Measurements from ENCODE around the gene ZNF568. TPM values are rescaled to one million over a fixed set of nuclear protein-coding genes. Genes with fewer than 3 reads are reported as not detected.

Gene ZNF568
- total RNA-seq, 2 experiments from 2014 or later: 6.5 to 8.4 TPM

DNA sequence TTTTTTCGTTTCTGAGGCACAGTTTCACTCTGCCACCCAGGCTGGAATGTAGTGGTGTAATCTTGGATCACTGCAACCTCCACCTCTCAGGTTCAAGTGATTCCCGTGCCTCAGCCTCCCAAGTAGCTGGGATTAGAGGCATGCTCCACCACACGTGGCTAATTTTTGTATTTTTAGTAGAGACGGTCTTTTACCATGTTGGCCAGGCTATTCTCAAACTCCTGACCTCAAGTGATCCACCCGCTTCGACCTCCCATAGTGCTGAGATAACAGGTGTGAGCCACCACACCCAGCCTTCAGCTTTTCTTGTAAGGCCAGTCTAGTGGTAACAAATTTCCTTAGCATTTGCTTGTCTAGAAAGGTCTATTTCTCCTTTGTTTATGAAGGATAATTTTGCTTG is 46.2 kb downstream of the ZNF568 start:
- no peak overlapping the region for H3K4me3 Mint-ChIP-seq
- peaks cover 33% of the 10 kb centered on the region for H3K36me3 Mint-ChIP-seq (ENCODE audit: low read depth)
- H3K27me3 Mint-ChIP-seq: no peaks in the 10 kb centered on the region
- H3K9me3 Mint-ChIP-seq (ENCODE audit: low read depth): peaks cover 38% of the 10 kb centered on the region
- ChIA-PET CTCF (no interaction called here), POLR2A (no interaction called here)
- no peak for DNase-seq
- intact Hi-C loops (cut with DNase I, micrococcal nuclease): no loop called here
- ATAC-seq: no peak
- no peak overlapping the region for H3K27ac Mint-ChIP-seq
- H3K4me1 Mint-ChIP-seq: no peaks in the 10 kb centered on the region

DNA sequence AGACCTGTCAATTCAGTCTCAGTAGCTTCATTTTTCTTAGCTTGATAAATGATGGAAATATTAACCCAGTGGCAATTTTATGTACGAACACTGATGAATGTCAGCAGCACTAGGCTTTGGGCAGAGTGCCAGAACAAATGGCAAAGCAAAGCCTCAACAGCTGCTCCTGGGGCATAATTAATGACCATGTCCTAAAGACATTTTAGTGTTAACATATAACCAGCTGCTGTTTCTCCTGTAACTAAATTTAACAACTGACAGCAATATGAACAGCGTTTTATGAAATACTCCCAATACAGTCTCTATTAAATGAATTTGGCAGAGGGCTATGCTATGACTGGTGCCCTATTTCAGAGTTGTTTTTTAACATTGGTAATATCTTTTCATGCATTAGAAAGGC is 47.1 kb downstream of the ZNF568 start:
- H3K9me3 Mint-ChIP-seq (ENCODE audit: low read depth): peaks cover 37% of the 10 kb centered on the region
- no peak for DNase-seq
- no peaks in the 10 kb centered on the region for H3K27me3 Mint-ChIP-seq
- peaks cover 28% of the 10 kb centered on the region for H3K36me3 Mint-ChIP-seq (ENCODE audit: low read depth)
- no peaks in the 10 kb centered on the region for H3K4me1 Mint-ChIP-seq
- no peak overlapping the region for H3K27ac Mint-ChIP-seq
- H3K4me3 Mint-ChIP-seq: no peak overlapping the region
- intact Hi-C loops (cut with DNase I, micrococcal nuclease): no loop called here
- ChIA-PET CTCF (no interaction called here), POLR2A (no interaction called here)
- no peak for ATAC-seq

DNA sequence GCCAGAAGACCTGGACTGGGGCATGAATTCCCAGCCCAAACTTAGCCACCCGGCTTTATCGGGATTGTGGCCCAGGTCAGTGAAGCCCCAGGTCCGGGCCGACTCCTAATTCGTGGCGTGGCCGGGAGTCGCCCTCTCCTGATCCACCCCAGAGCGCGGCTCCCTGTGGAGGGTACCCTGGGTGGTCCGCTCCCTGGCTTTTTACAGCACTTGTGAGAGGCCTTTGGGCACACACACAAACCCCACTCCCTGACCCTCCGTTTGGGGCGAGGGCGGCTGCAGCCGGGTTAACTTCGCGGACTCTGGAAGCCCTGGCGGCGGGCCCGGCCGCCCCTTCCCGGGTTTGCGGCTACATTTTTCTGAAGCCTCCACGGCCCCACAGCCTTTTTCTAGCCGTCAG is 56.4 kb downstream of the ZNF568 start:
- H3K4me3 Mint-ChIP-seq: peak overlapping the region; percentile 81
- intact Hi-C loops (cut with DNase I, micrococcal nuclease): loop anchor here (2.0 to 5.0 kb wide), 4 partner anchors 200 to 720 kb away; partner anchors contain the start of genes ZNF569 (in 2 of the 2), ZNF570 (in 1 of the 2) and ZNF585A (in 1 of the 2)
- H3K27ac Mint-ChIP-seq: no peak overlapping the region
- CTCF ChIA-PET: interaction anchor here (0.5 to 1.1 kb wide), 4 partner anchors 106 to 1978 kb away, joined by 3 to 6 read pairs (median 3); partner anchors contain the start of gene ZNF420
- H3K36me3 Mint-ChIP-seq (ENCODE audit: low read depth): peaks cover 26% of the 10 kb centered on the region
- ATAC-seq: peak; percentile 5
- POLR2A ChIA-PET: interaction anchor here (0.6 kb wide), 1 partner anchor 595 kb away, joined by 5 read pairs; no protein-coding TSS in a partner anchor
- DNase-seq: no peak
- H3K27me3 Mint-ChIP-seq: no peaks in the 10 kb centered on the region
- peaks cover 6% of the 10 kb centered on the region for H3K4me1 Mint-ChIP-seq
- peaks cover 5% of the 10 kb centered on the region for H3K9me3 Mint-ChIP-seq (ENCODE audit: low read depth)

DNA sequence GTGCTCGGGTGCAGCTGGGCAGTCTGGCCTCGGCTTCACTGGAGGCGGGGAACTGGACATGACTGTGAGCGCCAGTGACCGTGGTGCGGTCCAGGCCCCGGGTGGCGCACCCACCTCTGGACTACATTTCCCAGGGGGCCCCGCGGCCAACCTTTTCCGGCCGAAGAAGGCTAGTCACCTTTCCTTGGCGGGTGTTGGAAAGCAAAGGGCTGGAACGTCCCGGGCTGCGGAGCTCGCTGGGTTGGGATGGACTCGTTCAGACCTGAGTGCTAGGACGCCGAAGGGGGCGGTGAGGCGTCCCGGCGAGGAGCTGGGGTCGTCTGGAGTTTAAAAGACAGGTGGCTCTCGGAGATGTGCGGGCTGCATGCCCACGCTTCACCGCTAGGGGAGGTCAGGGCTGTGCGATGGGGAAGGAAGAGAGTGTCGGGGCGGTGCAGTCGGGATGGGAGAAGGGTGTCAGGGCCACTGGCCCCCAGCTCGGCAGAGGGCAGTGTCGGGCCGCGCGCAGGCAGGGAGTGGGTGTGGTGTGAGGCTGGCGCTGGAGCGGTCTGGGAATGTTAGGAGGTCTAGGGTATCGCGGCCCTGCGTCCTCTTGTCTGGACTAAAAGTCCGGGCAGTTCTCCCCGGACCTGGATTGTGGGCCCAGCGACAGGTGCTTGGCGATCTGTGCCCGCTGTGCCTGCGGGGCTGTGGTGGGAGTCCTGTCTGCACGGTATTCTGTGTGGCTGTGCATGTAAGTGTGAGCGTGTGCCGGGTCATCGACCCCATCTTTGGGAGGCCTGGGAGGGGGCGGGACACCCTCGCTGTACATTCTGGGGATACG is 57.1 kb downstream of the ZNF568 start:
- ChIA-PET CTCF (interaction anchor here (0.5 to 1.1 kb wide), 5 partner anchors 105 to 1978 kb away, joined by 3 to 6 read pairs (median 3); partner anchors contain the start of gene ZNF420), POLR2A (interaction anchor here (0.6 kb wide), 1 partner anchor 595 kb away, joined by 5 read pairs; no protein-coding TSS in a partner anchor)
- Mint-ChIP-seq H3K27ac (peak overlapping the region; percentile 92), H3K4me1 (peaks cover 6% of the 10 kb centered on the region), H3K9me3 (ENCODE audit: low read depth) (peaks cover 3% of the 10 kb centered on the region), H3K27me3 (no peaks in the 10 kb centered on the region), H3K36me3 (ENCODE audit: low read depth) (peaks cover 33% of the 10 kb centered on the region), H3K4me3 (peak overlapping the region; percentile 81)
- peak; percentile 98 for ATAC-seq
- intact Hi-C loops (cut with DNase I, micrococcal nuclease): loop anchor here (1.0 to 5.0 kb wide), 20 partner anchors 57 to 806 kb away; partner anchors contain the start of genes ZNF569 (in 2 of the 2), ZFP14 (in 1 of the 2), ZNF345 (in 1 of the 2) and ZNF420 (in 1 of the 2)
- DNase-seq: peak; percentile 92

DNA sequence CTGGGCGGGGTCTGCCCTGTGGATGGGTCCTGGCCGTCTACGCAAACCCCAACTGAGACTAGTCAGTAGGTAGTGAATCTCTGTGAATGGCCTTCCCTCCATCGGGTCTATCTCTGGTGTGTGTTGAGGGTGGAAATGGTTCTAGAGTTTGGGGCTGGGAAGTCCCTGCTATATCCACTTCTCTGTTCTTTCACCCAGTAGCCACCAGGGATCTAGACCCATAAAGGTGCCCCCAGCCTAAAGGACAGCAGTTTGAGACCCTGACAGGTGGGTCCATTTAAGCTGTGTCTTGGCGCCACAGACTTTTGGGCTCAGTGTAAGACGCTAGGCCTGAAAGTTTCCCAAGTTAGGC is 57.7 kb downstream of the ZNF568 start:
- Mint-ChIP-seq H3K27ac (peak overlapping the region; percentile 92), H3K36me3 (ENCODE audit: low read depth) (peaks cover 38% of the 10 kb centered on the region), H3K4me1 (peaks cover 6% of the 10 kb centered on the region), H3K4me3 (peak overlapping the region; percentile 81), H3K9me3 (ENCODE audit: low read depth) (peaks cover 3% of the 10 kb centered on the region), H3K27me3 (no peaks in the 10 kb centered on the region)
- intact Hi-C loops (cut with DNase I, micrococcal nuclease): loop anchor here (1.0 to 5.0 kb wide), 20 partner anchors 58 to 805 kb away; partner anchors contain the start of genes ZNF569 (in 2 of the 2), ZFP14 (in 1 of the 2), ZNF345 (in 1 of the 2) and ZNF420 (in 1 of the 2)
- ChIA-PET POLR2A (no interaction called here), CTCF (interaction anchor here (0.7 kb wide), 1 partner anchor 139 kb away, joined by 3 read pairs; no protein-coding TSS in a partner anchor)
- peak; percentile 3 for DNase-seq
- no peak for ATAC-seq

DNA sequence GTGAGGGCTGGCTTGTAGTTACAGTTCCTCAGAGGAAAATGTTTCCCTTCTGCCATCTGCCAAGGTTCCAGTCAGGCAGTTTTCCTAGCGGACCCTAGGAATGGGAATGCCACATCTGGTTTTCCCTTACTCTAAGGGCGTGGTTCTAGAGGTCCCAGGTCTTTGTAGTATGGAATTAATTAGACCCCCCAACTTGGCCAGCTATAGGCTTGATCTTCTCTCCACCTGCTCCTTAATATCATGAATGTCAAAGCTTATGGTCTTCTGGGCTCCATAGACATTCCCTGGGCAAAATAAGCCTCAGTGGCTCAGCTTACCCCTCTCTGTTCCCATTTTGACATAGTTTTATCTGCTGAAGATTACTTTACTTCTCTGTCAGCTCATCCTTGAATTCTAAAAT is 70.0 kb downstream of the ZNF568 start:
- no peak overlapping the region for H3K27ac Mint-ChIP-seq
- no peak for ATAC-seq
- H3K9me3 Mint-ChIP-seq (ENCODE audit: low read depth): peaks cover 43% of the 10 kb centered on the region
- H3K4me1 Mint-ChIP-seq: no peaks in the 10 kb centered on the region
- H3K36me3 Mint-ChIP-seq (ENCODE audit: low read depth): peaks cover 76% of the 10 kb centered on the region
- intact Hi-C loops (cut with DNase I, micrococcal nuclease): no loop called here
- DNase-seq: no peak
- no peak overlapping the region for H3K4me3 Mint-ChIP-seq
- POLR2A ChIA-PET: no interaction called here
- CTCF ChIA-PET: no interaction called here
- no peaks in the 10 kb centered on the region for H3K27me3 Mint-ChIP-seq

DNA sequence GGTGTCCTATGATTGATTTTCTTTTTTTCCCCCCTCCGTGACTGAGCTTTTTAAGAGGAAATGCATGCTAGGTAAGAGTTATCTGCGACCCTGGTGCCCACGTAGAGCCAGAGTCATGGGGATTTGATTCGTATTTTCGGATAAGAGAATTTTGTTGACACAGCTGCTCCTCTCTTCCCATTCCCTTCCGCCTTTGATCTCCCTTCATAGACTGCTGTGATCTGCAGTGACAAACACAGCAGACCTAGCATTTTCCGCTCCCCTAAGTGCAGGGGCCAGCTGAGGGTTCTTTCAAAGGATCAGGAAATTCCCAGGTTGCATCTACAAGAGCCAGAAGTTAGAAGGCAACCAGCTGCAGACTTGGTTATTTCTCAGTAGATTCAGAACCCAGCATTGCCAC is 70.5 kb downstream of the ZNF568 start:
- ATAC-seq: no peak
- Mint-ChIP-seq H3K9me3 (ENCODE audit: low read depth) (peaks cover 47% of the 10 kb centered on the region), H3K4me3 (no peak overlapping the region)

DNA sequence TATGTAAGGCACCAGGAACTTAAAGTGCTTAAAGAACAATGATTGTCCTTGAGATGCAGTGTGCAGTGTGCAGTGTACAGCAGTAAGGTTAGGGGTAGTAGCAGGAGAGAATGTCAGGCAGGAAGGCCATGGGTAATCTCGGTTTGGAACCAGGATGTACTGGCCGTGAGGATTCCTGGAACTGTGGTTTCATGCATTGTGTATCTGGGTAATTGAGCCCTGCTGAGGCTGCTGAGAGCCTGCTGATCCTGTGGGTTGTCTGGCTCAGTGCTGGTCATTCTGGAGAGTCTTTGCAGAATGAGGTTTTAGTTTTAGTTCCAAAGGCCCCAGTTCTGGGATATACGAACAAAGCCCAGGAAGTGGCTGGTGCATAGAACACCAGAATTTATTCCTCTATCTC is 71.0 kb downstream of the ZNF568 start:
- Mint-ChIP-seq H3K9me3 (ENCODE audit: low read depth) (peaks cover 46% of the 10 kb centered on the region), H3K4me1 (no peaks in the 10 kb centered on the region), H3K4me3 (no peak overlapping the region), H3K36me3 (ENCODE audit: low read depth) (peaks cover 79% of the 10 kb centered on the region), H3K27ac (no peak overlapping the region), H3K27me3 (no peaks in the 10 kb centered on the region)
- DNase-seq (no peak), ATAC-seq (no peak)
- CTCF ChIA-PET: no interaction called here
- intact Hi-C loops (cut with DNase I, micrococcal nuclease): no loop called here
- POLR2A ChIA-PET: no interaction called here

More for the DNA sequence above, 70.5 kb downstream of the ZNF568 start:
- no peak overlapping the region for H3K27ac Mint-ChIP-seq
- intact Hi-C loops (cut with DNase I, micrococcal nuclease): no loop called here
- H3K27me3 Mint-ChIP-seq: no peaks in the 10 kb centered on the region
- peaks cover 79% of the 10 kb centered on the region for H3K36me3 Mint-ChIP-seq (ENCODE audit: low read depth)
- DNase-seq: no peak
- ChIA-PET CTCF (no interaction called here), POLR2A (no interaction called here)
- H3K4me1 Mint-ChIP-seq: no peaks in the 10 kb centered on the region

DNA sequence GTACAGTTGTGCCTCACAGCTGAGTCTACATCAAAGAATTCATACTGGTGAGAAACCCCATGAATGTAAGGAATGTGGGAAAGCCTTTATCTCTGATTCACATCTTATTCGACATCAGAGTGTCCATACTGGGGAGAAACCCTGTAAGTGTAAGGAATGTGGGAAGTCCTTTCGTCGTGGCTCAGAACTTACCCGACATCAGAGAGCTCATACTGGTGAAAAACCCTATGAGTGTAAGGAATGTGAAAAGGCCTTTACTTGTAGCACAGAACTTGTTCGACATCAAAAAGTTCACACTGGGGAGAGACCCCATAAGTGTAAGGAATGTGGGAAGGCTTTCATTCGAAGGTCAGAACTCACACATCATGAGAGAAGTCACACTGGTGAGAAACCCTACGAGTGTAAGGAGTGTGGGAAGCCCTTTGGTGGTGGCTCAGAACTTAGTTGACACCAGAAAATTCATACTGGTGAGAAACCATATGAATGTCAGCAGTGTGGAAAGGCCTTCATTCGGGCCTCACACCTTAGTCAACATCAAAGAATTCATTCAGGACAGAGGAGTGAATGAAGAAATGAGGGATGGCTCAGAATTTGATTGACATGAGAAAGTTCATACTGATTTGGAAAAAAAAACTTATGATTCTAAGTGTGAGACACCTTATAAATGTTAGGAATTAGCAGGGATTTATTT is 81.2 kb downstream of the ZNF568 start:
- DNase-seq: no peak
- Mint-ChIP-seq H3K9me3 (ENCODE audit: low read depth) (peaks cover 55% of the 10 kb centered on the region), H3K4me1 (no peaks in the 10 kb centered on the region), H3K27ac (no peak overlapping the region), H3K4me3 (no peak overlapping the region), H3K27me3 (no peaks in the 10 kb centered on the region), H3K36me3 (ENCODE audit: low read depth) (peaks cover 56% of the 10 kb centered on the region)
- ATAC-seq: no peak
- intact Hi-C loops (cut with DNase I, micrococcal nuclease): no loop called here
- ChIA-PET CTCF (no interaction called here), POLR2A (no interaction called here)

DNA sequence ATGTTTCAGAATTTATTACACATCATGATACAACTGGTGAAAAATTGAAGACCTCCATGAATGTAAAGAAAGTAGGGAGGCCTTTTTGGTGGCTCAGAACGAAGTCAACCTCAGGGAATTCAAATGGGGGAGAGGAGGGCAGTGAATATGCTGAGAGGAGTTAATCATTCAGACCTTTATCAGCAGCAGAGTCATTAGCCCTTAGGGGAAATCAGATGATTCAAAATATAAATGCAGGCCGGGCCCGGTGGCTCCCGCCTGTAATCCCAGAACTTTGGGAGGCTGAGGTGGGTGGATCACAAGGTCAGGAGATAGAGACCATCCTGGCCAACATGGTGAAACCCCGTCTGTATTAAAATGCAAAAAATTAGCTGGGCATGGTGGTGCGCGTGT is 81.7 kb downstream of the ZNF568 start:
- no peaks in the 10 kb centered on the region for H3K4me1 Mint-ChIP-seq
- peaks cover 50% of the 10 kb centered on the region for H3K36me3 Mint-ChIP-seq (ENCODE audit: low read depth)
- no peak overlapping the region for H3K27ac Mint-ChIP-seq
- no peaks in the 10 kb centered on the region for H3K27me3 Mint-ChIP-seq
- ChIA-PET CTCF (no interaction called here), POLR2A (no interaction called here)
- intact Hi-C loops (cut with DNase I, micrococcal nuclease): no loop called here
- peaks cover 51% of the 10 kb centered on the region for H3K9me3 Mint-ChIP-seq (ENCODE audit: low read depth)
- DNase-seq (no peak), ATAC-seq (no peak)
- H3K4me3 Mint-ChIP-seq: no peak overlapping the region

DNA sequence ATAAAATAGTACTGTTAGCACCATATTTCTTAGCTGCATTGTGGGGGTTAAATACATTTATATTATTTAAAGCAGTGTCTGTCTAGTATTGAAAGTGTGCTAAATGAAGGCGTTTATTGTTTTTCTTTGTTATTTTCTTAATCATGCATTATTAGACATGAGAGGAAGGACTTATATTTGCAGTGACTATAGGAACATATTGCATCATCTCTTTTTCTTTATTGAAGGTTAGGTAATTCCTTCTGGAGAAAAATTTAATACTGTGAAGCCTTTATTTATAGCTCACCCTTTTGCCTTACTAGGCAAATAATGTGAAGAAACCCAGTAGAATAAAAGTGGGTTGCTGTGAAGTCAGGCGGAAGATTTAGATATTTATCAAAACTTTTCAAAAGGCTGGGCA is 83.2 kb downstream of the ZNF568 start:
- Mint-ChIP-seq H3K27ac (no peak overlapping the region), H3K36me3 (ENCODE audit: low read depth) (peaks cover 35% of the 10 kb centered on the region), H3K27me3 (no peaks in the 10 kb centered on the region), H3K4me3 (no peak overlapping the region), H3K4me1 (no peaks in the 10 kb centered on the region), H3K9me3 (ENCODE audit: low read depth) (peaks cover 42% of the 10 kb centered on the region)
- no peak for DNase-seq
- CTCF ChIA-PET: interaction anchor here (1.0 kb wide), 1 partner anchor 19 kb away, joined by 4 read pairs; no protein-coding TSS in a partner anchor
- POLR2A ChIA-PET: no interaction called here
- ATAC-seq: no peak
- intact Hi-C loops (cut with DNase I, micrococcal nuclease): no loop called here

Measured in activated CD4-positive, alpha-beta T cell treated with anti-CD3 and anti-CD28 coated beads for 36 hours (primary cell).